ENCODE data around the gene LIMCH1. TPM values are rescaled to one million over a fixed set of nuclear protein-coding genes. Genes with fewer than 3 reads are reported as not detected.

Gene LIMCH1
- total RNA-seq, 1 experiment from 2014 or later = 3.3 TPM

DNA sequence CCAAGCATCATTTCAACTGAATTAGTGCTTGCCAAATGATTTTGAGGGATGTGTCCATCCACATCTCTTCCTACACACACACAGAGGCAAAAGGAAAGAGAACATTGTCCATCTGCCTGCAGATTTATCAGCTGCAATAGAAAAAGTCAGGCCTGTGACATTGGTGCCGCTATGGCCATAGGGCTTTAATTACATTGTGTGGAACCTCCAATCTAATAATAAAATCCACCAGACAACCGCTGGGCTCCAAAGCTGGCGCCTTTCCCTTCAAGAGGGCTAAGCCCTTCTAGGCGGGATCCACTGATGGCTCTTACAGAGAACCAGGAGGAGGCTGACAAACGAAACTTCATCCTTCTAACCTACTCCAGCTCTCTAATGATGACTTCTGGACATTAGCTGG, 150.0 kb downstream of the LIMCH1 start:
- Histone ChIP-seq H4K8ac (replicated peaks; ENCODE audit: insufficient read length, low read depth, low read length) (no peak overlapping the region), H2AFZ (ENCODE audit: low read length) (no peak overlapping the region), H3K23ac (ENCODE audit: insufficient read length, low read depth, low read length) (no peak overlapping the region), H2BK5ac (ENCODE audit: insufficient read length, low read length) (no peak overlapping the region), H3K79me1 (ENCODE audit: insufficient read depth, low read depth, low read length, poor library complexity, severe bottlenecking) (no peaks in the 10 kb centered on the region), H3K56ac (ENCODE audit: insufficient read length, low read depth, low read length) (no peak overlapping the region), H3K4me1 (ENCODE audit: insufficient read depth, low read length) (no peaks in the 10 kb centered on the region), H3K18ac (ENCODE audit: insufficient read length, low read depth, low read length) (no peak overlapping the region), H4K91ac (ENCODE audit: insufficient read length, low read depth, low read length) (no peak overlapping the region), H2BK120ac (ENCODE audit: low read depth, low read length, poor library complexity, severe bottlenecking) (no peak overlapping the region), H3K14ac (ENCODE audit: insufficient read depth, low read length) (no peak overlapping the region), H2BK20ac (ENCODE audit: low read depth, low read length, poor library complexity, severe bottlenecking) (no peak overlapping the region), H2BK12ac (ENCODE audit: insufficient read length, low read depth, low read length) (no peak overlapping the region), H3K27ac (ENCODE audit: insufficient read length, low read depth, low read length) (no peak overlapping the region), H3K9ac (ENCODE audit: extremely low read depth, insufficient read length, low read length) (no peak overlapping the region), H3K79me2 (ENCODE audit: insufficient read depth, low read length) (no peaks in the 10 kb centered on the region), H3T11ph (ENCODE audit: low read length) (no peak overlapping the region), H2AK5ac (ENCODE audit: insufficient read length, low read length) (no peak overlapping the region), H4K20me1 (ENCODE audit: control insufficient read depth, insufficient read depth, insufficient read length) (no peaks in the 10 kb centered on the region), H2BK15ac (ENCODE audit: low read depth, low read length) (no peak overlapping the region), H4K5ac (ENCODE audit: insufficient read length, low read depth, low read length) (no peak overlapping the region), H3K4me2 (ENCODE audit: insufficient read depth, insufficient read length, low read length) (no peak overlapping the region), H3K27me3 (ENCODE audit: insufficient read depth, low read length) (no peaks in the 10 kb centered on the region), H3K23me2 (ENCODE audit: insufficient read length, low read depth, low read length, poor library complexity, severe bottlenecking) (no peaks in the 10 kb centered on the region), H3K9me3 (ENCODE audit: control insufficient read depth, low read depth, low read length) (no peaks in the 10 kb centered on the region), H3K4ac (ENCODE audit: low read depth, low read length) (no peak overlapping the region)
- Mint-ChIP-seq H3K36me3 (ENCODE audit: insufficient read depth in 1 of 3, low read depth in 3 of 3) (no peaks in the 10 kb centered on the region), H3K4me1 (peaks cover 3% of the 10 kb centered on the region in 2 experiments; a peak in 3 of 4 replicates), H3K27me3 (ENCODE audit: low read depth) (no peaks in the 10 kb centered on the region; the same call in 1 of the 2 replicates), H3K27ac (no peak overlapping the region), H3K9me3 (no peaks in the 10 kb centered on the region), H3K4me3 (no peak overlapping the region)
- no peak for DNase-seq
- no peak for TF ChIP-seq CTCF (conservative IDR thresholded peaks at IDR 0.05)
- WGBS (ENCODE audit: extremely low coverage, insufficient read length, low lambda C conversion rate) = no CpG with 5 or more reads among the region's 5 CpGs
